ENCODE measurements around the gene STK39.

Gene STK39

DNA sequence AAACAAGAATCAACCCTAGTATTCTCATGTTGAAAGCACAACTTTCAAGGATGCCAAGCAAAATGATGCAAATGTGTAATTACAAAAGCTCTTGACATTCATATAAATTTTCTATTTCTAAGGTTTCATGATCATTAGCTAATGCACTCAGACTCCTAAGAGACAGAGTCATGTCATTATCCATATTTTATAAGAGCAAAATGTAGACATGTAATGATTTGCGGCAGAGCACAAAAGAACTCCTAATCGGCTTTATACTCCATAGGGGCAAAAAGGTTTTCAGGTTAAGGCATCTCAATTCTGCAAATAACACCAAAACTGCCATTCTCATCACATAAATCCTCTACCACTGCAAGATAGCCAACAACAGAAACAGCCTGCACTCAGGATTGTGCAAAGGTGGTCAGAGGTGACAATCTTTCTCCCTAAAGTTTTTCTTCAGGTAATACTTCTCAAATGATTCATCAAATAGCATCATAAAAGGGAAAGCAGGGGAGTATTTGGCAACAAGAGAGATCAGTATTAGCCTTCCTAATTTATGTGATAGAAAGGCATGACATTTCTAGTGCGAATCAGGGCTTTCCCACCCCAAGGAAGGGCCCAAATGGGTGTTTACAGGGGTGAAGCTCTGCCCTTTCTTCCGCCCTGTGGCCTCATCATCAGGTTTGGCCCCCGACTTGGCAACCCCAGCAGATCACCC lies 64.7 kb downstream of the STK39 start:
- Histone ChIP-seq H3F3A (ENCODE audit: control insufficient read depth, insufficient read depth) (no peaks in the 10 kb centered on the region), H3K9me3 (ENCODE audit: control insufficient read depth, insufficient read depth, low read length) (no peaks in the 10 kb centered on the region), H3K4me1 (ENCODE audit: control insufficient read depth, low read length) (peaks cover 3% of the 10 kb centered on the region), H3K36me3 (ENCODE audit: control insufficient read depth, low read length) (peaks cover 9% of the 10 kb centered on the region; the same call in 1 of the 2 replicates), H3K79me2 (ENCODE audit: control insufficient read depth, low read length) (0 out of 2 replicates have a peak, but pooled peaks cover 2% of the 10 kb centered on the region), H3K4me2 (ENCODE audit: low read length) (no peak overlapping the region), H4K20me1 (ENCODE audit: control insufficient read depth, insufficient read depth, low read depth, low read length) (no peaks in the 10 kb centered on the region), H3K27me3 (ENCODE audit: control insufficient read depth, low read length) (no peaks in the 10 kb centered on the region), H3K4me3 (ENCODE audit: low read length) (no peak overlapping the region), H3K27ac (ENCODE audit: low read depth, low read length) (no peak overlapping the region), H3K9me2 (replicated peaks; ENCODE audit: control insufficient read depth, low read length) (no peaks in the 10 kb centered on the region)
- no peak for TF ChIP-seq EZH2phosphoT487 (IDR thresholded peaks at IDR 0.05; ENCODE audit: borderline replicate concordance, low read length)
- TF ChIP-seq, protein P1, sequence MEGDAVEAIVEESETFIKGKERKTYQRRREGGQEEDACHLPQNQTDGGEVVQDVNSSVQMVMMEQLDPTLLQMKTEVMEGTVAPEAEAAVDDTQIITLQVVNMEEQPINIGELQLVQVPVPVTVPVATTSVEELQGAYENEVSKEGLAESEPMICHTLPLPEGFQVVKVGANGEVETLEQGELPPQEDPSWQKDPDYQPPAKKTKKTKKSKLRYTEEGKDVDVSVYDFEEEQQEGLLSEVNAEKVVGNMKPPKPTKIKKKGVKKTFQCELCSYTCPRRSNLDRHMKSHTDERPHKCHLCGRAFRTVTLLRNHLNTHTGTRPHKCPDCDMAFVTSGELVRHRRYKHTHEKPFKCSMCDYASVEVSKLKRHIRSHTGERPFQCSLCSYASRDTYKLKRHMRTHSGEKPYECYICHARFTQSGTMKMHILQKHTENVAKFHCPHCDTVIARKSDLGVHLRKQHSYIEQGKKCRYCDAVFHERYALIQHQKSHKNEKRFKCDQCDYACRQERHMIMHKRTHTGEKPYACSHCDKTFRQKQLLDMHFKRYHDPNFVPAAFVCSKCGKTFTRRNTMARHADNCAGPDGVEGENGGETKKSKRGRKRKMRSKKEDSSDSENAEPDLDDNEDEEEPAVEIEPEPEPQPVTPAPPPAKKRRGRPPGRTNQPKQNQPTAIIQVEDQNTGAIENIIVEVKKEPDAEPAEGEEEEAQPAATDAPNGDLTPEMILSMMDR (IDR thresholded peaks at IDR 0.05; ENCODE audit: low read depth, low read length, poor library complexity, severe bottlenecking): no peak

DNA sequence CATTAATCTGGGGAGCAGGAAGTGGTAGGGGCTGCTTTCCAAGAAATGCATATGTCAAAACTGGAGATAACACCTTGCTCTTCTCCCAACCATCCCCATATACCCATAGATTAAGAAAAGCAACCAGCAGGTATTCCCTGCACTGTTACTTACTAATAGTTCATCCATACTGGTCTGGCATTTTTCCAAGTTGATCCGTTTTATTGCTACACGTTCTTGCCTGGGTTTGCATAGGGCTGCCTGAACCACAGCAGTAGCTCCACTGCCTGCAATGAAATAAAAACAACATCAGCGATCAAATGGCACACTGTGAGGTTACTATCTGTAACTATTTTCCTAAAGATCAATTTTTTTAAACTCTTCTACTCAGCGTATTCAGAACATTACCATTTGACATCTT lies 65.6 kb downstream of the STK39 start:
- Histone ChIP-seq H3K79me2 (ENCODE audit: control insufficient read depth, low read length) (0 out of 2 replicates have a peak, but pooled peaks cover 2% of the 10 kb centered on the region), H3K4me2 (ENCODE audit: low read length) (no peak overlapping the region), H4K20me1 (ENCODE audit: control insufficient read depth, insufficient read depth, low read depth, low read length) (no peaks in the 10 kb centered on the region), H3K36me3 (ENCODE audit: control insufficient read depth, low read length) (peaks cover 9% of the 10 kb centered on the region; the same call in 1 of the 2 replicates), H3K4me1 (ENCODE audit: control insufficient read depth, low read length) (peaks cover 9% of the 10 kb centered on the region), H3K27ac (ENCODE audit: low read depth, low read length) (no peak overlapping the region), H3K9me2 (replicated peaks; ENCODE audit: control insufficient read depth, low read length) (no peaks in the 10 kb centered on the region), H3F3A (ENCODE audit: control insufficient read depth, insufficient read depth) (no peaks in the 10 kb centered on the region), H3K4me3 (ENCODE audit: low read length) (no peak overlapping the region), H3K9me3 (ENCODE audit: control insufficient read depth, insufficient read depth, low read length) (no peaks in the 10 kb centered on the region), H3K27me3 (ENCODE audit: control insufficient read depth, low read length) (no peaks in the 10 kb centered on the region)
- TF ChIP-seq, protein P1 (IDR thresholded peaks at IDR 0.05; ENCODE audit: low read depth, low read length, poor library complexity, severe bottlenecking): no peak
- TF ChIP-seq EZH2phosphoT487 (IDR thresholded peaks at IDR 0.05; ENCODE audit: borderline replicate concordance, low read length): no peak

DNA sequence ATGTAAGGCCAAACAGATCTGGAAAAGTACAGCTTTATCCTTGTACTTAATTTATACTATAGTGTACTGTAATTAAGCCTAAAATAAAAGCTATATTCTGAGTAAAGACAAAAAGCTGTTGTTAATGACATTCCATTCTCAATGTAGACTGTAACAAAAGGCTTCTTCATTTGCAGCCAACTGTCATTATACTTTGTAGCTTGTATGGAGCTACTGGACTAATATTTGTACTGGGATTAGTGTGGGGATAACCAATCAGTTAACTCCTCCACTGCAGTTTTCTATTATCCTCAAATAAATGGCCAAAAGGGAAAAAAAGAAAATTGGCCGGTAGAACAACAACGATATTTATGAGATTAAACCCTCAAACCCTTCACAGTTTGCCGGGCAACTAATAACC lies 66.5 kb downstream of the STK39 start:
- H4K20me1 ChIP-seq (ENCODE audit: control insufficient read depth, insufficient read depth, low read depth, low read length): no peaks in the 10 kb centered on the region
- no peaks in the 10 kb centered on the region for H3K9me3 ChIP-seq (ENCODE audit: control insufficient read depth, insufficient read depth, low read length)
- peaks cover 18% of the 10 kb centered on the region for H3K4me1 ChIP-seq (ENCODE audit: control insufficient read depth, low read length)
- H3K4me3 ChIP-seq (ENCODE audit: low read length): no peak overlapping the region
- H3K36me3 ChIP-seq (ENCODE audit: control insufficient read depth, low read length): peaks cover 9% of the 10 kb centered on the region; the same call in 1 of the 2 replicates
- TF ChIP-seq EZH2phosphoT487 (IDR thresholded peaks at IDR 0.05; ENCODE audit: borderline replicate concordance, low read length): no peak
- TF ChIP-seq, protein P1 (IDR thresholded peaks at IDR 0.05; ENCODE audit: low read depth, low read length, poor library complexity, severe bottlenecking): no peak
- no peak overlapping the region for H3K4me2 ChIP-seq (ENCODE audit: low read length)
- H3K27ac ChIP-seq (ENCODE audit: low read depth, low read length): no peak overlapping the region
- 0 out of 2 replicates have a peak, but pooled peaks cover 4% of the 10 kb centered on the region for H3K79me2 ChIP-seq (ENCODE audit: control insufficient read depth, low read length)
- H3K9me2 ChIP-seq (replicated peaks; ENCODE audit: control insufficient read depth, low read length): no peaks in the 10 kb centered on the region
- no peaks in the 10 kb centered on the region for H3F3A ChIP-seq (ENCODE audit: control insufficient read depth, insufficient read depth)
- H3K27me3 ChIP-seq (ENCODE audit: control insufficient read depth, low read length): no peaks in the 10 kb centered on the region
